Measurements from ENCODE around the gene OR52E6.

OR52E6 gene

DNA sequence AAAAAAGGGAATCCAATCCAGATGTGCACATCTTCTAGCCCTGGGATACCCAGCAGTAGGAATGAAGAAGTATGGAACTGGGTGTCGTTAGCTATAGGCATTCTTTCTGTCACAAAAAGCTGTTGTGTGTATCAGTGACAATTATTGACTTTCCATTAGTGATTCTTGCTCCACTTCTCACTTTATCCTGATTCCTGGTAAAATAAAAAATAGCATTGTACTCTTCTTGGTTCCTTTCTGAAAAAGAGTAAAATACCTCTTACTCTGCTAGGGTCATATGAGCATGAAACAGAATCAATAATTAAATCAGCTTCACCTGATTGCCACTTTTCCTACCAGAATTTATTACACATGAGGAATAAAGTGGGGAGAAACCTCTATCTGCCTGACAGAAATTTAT, at the start of gene OR52E6:
TSS of gene OR52E6 (minus strand) at position 101 of the 400 bp plus-strand sequence. CDS start at position 101, 0 bp downstream.
- DNase-seq: no peak

DNA sequence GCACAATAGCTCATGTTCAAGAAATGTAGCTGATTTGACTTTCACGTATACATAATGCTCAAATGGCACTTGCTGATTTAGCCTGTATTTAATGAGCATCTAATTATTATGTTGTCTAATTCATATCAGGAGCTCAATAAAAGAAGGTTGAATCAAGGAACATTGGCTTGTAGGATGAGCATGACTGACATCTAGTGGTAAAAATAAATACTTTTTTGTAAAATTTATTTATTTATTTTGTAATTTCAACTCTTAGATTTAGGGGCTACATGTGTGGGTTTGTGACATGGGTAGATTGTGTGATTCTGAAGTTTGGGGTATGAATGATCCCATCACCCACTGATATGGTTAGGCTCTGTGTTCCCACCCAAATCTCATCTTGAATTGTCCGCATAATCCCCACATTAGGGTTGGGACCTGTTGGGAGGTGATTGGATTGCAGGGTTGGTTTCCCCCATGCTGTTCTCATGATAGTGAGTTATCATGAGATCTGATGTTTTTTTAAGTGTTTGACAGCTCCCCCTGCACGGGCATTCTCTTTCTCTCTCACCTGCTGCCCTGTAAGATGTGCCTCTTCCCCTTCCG, 49.6 kb upstream of the OR52E6 start:
- no peak for DNase-seq

DNA sequence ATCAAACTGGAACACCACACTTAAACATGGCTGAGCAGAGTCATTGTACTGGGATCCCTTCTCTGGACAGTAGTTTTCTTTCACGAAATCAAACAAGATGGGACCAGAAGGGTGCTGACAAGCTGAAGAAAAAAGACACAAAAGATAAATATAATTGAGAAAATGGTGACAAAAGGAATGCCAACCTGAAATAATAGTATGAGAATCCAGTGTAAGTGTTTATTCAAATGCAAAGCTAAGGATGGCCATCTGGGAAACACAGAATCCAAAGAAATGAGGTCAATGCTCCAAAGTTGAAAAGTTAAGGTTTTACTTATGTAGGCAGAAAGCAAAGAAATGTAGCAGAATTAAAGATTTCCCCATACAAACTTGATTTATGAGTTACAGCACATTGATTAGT, 46.0 kb upstream of the OR52E6 start:
- no peak for DNase-seq

DNA sequence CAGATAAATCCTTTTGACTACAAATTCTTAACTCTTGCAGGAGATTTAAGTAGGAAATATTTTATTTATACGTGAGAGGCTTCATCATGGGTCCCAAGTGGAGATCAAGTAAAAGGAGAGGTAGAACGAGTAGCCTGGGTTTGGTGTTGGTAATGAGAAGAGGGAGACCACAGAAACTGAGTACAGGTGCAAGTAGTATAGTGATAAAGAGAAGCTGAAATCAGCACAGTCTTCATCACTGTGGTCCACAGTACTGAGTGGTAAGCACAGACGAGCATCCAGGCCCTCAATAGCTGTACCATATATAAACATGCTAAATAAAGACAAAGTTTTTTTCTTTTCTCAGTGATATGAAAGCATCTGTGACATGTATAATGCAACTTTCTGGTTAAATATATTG, 45.5 kb upstream of the OR52E6 start:
- no peak for DNase-seq

DNA sequence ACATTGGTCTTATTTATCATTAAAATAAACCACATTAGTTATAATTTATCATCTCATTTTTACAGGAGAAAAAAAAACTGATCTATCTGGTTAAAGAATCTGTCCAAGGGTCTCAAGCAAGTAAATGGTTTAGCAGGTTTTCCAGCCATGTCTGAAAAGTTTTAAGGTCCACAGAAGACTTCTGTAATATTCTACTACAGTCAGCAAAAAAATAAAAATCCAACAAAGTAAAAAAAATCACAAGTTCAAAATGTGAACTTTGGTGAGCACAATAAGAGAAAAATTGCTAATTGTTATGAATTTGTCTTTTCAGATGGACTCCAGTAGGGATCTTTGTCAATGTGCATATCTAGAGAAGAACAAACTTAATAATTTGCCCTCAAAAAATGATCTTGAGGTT, 40.1 kb upstream of the OR52E6 start:
- no peak for DNase-seq

DNA sequence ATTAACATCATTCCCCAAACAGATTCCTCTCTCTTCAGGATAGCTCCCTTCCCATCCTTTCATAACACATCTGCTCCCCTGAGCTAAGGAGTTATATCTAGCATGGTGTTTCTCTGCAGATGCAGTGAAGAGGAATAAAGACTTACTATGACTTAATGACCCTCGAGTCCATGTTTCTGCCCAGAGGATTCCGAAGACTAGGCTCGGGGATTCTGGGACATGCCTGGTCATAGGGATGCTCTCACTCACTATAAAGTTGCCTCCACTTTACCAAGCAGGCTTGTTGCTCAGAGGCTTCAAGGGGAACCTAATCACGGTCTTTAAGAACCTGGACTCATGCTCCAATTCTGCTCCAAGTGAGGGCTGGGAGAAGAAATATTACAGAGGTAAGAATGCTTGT, 38.6 kb upstream of the OR52E6 start, which contains the start of gene OR52E4:
TSS of gene OR52E4 (plus strand) at position 301 of the 400 bp plus-strand sequence. CDS start 3,664 bp downstream, outside the sequence.
- no peak for DNase-seq

DNA sequence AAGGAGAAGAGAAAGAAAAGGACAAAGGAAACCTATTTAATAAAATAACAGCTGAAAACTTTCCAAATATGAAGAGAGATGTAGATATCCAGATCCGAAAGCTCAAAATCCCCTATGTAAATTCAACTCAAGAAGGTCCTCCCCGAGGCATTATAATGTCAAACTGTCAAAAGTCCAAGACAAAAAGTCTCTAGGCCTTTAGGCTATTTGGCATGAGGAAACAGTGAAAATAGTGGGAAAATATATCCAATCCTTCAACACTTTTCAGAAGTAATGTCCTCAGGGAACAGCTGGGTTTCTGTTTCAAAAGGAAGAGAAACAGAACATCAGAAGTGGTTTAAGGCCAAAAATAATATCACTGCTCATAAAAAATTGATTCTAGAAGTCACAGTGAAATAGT, 36.9 kb upstream of the OR52E6 start:
- no peak for DNase-seq

DNA sequence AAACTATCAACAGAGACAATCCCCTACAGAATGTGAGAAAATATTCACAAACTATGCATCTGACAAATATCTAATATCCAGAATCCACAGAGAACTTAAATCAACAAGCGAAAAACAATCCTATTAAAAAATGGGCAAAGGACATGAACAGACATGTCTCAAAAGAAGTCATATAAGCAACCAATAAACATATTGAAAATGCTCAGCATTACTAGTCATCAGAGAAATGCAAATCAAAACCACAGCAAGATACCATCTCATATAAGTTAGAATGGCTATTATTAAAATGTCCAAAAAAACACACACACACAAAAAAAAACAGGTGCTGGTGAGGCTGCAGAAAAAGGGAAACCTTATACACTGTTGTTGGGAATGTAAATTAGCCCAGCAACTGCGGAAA, 24.1 kb upstream of the OR52E6 start:
- no peak for DNase-seq

DNA sequence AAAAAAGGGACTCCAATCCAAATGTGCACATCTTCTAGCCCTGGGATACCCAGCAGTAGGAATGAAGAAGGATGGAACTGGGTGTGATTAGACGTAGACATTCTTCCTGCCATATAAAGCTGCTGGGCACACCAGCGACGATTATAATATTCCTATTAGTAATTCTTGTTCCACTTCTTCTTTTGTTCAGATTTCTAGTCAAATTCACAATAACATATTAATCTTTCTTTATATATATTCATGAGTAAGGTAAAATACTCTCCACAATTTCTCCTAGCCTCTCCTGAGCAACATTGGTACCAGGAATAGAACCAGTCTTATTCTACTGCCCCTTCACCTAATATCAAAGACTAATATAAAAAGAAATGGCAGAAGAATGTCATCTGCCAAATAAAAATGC, 15.9 kb upstream of the OR52E6 start, which contains the start of gene OR52E8:
TSS of gene OR52E8 (minus strand) at position 101 of the 400 bp plus-strand sequence. CDS start at position 101, 0 bp downstream.
- DNase-seq: no peak

DNA sequence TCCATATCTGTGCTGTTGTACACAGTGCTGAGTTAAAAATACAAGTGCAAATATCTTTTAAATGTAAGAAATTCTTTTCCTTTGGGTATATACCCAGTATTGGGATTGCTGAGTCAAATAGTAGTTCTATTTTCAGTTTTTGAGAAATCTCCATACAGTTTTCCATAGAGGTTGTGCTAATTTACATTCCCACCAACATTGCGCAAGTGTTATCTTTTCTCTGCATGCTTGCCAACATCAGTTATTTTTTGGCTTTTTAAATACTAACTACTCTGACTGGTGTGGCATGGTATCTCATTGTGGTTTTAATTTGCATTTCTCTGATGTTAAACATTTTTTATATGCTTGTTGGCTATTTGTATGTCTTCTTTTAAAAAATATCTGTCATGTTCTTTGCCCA, 9.3 kb upstream of the OR52E6 start:
- no peak for DNase-seq

DNA sequence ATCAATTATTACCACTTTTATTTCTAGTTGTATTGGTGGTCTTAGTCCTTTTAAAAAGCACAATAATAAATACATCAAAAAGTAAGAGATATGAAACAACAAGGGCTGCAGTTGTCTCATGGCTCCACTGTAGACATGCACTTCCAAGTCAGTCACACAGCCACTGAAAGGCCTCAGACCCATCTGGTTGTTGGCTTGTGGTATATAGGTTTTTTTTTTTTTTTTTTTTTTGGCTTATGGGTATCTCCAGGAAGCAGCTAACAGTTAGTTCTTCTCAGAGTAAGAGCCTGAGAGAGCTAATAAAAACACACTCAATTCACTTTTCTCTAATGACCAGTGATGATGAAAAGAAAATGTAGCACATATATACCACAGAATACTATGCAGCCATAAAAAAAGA, 6.0 kb upstream of the OR52E6 start:
- no peak for DNase-seq

DNA sequence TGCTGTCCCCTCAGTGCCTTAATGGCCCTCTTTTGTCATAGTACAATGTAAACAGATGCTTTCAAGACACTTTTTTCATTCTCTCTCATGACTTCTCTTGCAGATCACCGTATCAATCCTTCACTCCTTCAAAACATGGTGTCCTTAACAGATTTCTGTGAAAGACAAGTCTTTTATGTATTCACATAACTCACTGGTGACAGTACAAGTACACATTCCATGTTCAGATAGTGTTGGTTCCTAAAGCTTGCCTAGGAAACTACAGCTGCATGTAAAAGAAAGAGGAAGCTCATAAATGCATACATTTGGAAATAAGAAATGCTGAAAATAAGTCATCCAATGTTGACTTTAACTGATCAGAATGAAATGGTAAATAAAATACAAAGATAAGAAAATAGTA, 5.0 kb upstream of the OR52E6 start:
- DNase-seq: no peak

DNA sequence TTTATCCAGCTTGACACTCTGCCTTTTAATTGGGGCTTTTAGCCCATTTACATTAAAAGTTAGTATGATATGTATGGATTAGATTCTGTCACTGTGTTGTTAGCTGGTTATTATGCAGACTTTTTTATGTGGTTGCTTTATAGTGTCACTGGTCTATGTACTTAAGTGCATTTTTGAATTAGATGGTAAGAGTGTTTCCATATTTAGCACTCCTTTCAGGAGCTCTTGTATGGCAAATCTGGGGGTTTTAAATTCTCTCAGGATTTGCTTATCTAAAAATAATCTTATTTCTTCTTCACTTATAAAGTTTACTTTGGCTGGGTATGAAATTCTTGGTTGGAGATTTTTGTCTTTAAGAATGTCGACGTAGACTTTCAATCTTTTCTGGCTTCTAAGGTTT, 4.0 kb downstream of the OR52E6 start:
- DNase-seq: no peak

DNA sequence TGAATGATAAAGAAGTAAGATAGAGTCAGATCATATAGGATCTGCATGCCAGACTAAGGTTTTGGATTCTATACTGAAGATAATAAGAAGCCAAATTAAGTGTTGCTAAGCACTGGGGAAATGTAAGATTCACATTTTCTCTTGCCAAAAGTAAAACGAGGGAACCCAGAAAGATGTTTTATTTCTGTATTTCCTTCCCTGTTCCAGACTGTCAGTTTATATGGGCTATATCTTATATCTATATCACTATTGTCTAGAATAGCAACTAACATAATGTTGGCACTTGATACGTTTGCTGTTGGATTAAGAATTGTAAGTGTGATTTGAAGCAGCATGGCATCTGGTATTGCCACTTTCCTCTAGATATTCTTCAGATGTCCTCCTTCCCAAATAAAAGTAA, 8.3 kb downstream of the OR52E6 start:
- DNase-seq: no peak

DNA sequence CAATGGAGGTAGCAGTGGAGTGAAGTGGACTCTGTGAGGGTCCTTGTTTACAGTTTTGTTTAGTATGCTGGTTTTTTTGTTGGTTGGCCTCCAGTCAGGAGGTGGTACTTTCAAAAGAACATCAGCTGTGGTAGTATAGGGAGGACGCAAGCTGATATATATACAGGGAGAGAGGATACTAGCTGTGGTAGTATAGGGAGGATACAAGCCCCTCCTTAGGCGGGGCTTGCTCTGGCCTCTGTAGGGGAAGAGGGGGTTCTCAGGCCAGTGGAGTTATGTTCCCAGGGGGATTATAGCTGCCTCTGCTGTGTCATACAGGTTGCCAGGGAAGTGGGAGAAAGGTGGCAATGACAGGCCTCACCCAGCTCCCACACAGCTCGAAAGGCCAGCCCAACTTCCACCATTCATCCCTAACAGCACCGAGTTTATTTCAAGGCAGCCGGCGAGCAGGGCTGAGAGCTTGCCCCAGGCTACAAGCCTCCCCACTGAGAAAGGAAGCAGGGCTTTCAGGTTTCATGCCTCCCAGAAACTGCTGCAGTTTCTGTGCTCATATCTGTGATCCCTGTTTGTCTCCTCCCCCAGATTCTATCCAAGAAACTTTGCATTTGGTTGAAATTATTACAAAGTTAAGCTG, 10.4 kb downstream of the OR52E6 start:
- no peak for DNase-seq

DNA sequence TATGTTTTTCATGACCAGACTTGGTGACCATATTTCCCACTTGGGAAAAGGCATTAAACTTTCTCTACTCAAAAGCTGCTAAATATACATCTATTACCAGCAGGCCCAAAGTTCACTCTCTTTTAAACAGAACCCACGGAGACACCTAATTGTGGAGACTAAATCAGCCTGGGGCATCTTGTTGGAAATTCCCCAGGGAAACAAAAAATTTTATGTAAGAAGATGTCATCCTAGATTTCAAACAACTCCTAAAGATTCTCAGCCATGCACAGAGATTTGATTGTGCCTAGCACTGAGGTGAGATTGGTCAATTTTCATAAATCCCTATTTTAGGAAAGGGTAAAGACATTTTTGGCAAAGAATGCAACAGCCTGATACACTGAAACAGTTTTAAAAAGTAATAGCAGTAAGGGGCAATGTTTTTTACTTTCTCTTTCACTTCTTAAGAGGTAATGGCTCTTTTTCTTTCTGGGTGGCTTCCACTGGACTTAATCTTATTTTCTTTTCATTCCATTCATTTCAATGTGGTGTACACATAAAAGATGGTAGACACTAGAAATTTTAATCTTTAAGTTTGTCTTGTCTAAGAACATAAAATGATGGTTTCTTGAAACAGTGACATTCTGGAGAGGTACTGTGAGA, 23.3 kb downstream of the OR52E6 start:
- DNase-seq: no peak

DNA sequence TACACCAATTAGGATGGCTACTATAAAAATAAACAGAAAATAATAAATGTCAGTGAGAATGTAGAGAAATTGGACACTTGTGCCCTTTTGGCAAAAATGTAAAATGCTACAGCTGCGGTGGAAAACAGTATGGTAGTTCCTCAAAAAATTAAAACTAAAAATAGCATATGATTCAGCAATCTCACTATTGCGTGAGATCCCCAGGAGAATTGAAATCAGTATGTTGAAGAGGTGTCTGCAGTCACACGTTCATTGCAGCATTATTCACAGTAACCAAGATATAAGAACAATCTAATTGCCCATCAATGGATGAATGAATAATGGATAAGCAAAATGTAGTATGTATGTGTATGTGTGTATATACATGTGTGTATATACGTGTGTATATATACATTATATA, 26.2 kb downstream of the OR52E6 start:
- no peak for DNase-seq

DNA sequence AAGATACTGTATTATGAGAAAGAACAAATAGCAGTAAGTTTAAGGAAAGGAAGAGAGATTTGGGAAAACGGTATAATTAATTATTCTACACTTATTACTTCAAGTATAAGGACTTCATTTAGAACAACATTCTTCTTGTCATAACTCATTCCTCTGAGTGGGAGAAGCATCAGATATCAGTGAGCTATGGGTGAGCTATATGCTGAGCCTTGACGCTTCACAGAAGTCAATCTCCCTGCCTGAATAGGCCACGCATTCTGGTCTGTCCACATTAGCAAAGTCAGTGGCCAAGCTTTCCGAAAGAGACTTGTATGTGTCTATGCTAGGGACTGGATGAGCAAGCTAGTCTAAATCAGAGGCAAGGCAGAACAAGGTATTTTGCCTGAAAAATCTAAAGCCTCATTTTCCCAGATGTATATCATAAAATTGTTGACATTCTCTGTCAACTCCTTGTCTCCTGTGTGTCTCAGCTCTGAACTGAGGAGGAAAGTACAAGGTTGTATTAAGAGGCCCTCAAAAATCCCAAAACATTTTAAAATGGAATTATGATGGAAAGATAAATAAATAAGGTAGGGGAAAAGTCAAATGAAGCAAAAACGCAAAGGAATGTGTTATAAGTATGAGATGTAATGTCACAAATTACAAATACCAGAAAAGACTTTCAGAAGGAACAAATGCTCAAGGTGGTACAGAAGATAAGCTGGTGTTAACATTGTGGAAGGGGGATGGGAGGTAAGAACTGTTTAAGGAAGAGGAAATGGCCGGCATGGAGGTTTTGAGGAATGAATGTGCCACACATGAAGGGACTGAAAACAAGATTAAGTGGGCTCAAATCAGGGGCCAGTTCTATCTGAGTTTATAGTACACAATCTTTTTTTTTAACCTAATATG, 31.5 kb downstream of the OR52E6 start:
- no peak for DNase-seq

DNA sequence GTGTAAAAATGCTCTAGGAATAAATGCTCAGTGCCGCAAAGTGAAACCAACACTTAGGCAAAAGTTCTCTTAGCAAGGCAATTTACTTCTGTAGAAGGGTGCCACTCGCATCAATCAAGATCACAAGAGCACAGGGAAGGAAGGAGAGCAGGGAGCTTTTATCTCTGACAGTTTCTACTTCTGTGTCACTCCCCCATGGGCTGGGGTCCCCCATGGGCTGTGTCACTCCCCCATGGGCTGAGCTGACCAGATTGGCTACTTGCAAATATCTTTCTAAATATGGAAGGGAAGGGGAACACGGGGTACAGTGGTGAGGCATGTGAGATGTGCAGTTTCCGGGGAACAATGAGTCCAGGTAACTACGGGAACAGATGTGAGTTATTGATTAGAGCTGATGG, 32.6 kb downstream of the OR52E6 start:
- no peak for DNase-seq

DNA sequence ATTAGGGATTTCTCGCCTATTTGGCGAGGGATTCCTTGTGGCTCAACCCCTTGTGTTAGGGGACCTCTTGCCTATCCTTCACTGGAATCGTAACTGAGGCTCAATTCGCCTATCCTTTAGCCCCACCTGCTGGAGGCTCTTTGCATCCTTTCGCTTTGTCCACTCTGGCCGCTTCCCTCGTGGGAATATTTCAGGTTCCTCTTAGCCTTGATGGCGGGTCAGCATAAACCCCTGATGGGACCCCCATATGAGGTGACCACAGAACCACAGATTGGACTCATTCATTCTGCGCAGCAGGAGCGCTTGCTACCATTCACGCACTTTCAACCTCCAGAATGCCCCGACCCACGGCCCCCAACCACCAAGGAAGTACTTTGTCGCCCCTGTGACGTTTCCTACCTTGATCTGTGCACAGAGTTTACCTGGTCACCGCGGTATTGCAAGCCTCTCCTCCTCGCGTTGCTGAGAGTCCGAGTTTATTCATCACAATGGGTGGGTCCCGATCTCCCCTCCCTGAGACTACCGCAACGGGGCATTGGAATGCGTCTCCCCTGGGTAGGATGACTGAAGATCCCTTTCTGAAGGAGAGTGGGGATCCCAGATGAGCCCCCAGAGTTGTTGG, 33.1 kb downstream of the OR52E6 start, which contains the start of gene OR52N2:
TSS of gene OR52N2 (plus strand) at position 425 of the 622 bp plus-strand sequence. CDS start 11,412 bp downstream, outside the sequence.
- peak; percentile 64 to 72 for DNase-seq

DNA sequence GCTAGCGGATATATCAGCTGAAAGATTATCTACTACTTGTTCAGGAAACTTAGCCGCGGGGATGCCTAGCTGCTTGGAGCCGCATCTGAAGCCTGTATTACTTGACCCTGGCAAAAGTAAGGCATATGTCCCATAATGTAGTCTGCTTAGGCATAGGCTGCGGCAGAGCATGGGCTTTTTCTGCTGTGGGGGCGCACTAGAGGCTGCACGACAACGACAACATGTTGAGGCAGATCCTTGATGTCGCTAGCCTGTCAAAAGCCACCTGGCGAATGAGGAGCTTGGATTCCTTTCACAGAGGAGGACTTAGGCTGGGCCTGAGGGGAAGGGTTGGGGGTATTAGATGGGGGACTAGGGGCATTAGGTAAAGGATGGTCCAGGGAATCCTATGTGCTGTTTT, 34.1 kb downstream of the OR52E6 start:
- DNase-seq: no peak

DNA sequence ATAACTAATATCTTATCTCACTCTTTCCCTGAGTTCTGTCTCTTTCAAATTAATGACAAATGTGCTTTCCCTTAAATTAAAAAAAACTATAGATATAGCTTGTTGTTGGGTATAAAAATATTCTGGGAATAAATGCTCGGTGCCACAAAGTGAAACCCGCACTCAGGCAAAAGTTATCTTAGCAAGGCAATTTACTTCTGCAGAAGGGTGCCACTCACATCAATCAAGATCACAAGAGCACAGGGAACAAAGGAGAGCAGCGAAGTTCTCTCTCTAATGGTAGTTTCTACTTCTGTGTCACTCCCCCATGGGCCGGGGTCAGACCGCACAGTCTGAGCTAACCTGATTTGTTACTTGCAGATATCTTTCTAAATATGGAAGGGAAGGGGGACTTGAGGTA, 37.7 kb downstream of the OR52E6 start:
- no peak for DNase-seq

DNA sequence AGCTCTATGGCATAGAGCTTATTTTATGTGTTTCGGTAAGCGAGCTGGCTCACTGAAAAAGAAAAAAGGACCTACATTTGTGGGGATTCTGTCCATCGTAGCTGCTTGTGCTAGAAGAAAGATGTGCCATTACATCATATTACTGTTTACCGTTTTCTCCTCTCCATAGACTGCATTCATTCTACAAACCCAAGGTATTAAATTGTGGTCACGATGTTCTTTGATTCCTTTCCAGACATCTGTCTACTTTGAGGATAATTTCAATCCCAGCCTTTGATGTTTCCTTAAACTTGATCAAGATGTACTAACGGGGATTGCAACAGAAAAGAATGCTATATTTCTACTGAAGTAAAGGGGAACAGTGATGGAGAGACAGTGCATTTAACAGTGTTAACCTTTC, 45.2 kb downstream of the OR52E6 start:
- no peak for DNase-seq
